Measurements from ENCODE around the gene SLU7.

Gene SLU7

DNA sequence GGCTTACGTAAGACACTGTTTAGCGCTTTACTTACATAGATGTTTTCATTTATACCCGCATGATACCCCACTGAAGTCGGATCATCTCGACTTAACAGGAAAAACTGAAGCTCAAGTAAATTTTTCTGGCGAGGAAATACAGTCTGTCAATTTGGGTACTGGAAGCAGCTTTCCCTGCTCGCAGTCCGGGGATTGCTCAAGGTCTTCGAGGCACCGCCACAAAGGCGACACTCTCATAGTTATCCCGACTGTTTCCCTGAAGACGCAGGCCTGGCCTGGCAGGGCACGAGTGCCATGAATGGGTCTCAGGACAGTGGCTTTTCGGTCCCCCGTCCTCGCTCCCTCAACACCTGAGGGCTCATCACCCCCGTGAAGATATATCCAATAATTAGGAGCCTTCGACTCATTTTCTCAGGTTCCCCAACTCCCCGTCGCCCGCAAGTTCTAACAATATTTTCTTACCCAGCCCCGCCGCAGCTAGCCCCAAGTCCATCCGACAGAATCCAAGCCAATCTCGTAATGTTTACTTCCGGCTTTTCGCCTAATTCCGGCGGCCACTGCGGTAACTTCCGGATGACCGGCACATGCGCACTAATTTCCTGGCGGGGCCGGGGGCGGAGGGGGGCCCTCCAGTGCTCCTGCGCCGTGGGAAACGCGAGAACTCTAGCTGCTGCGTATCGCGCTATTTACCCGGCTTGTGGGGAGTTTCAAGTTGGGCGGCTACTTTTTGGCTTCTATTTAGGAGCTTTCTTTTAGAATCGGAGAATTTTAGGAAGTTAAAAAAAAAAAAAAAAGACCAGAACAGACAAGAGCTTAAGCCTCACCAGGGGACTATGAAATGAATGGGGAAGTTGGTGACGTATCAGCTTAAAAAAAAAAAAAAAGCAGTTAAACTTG lies at the start of gene SLU7:
TSS of gene SLU7 (minus strand) at position 521 of the 897 bp plus-strand sequence. CDS start 3,787 bp downstream, outside the sequence.
- peak; percentile 95 for DNase-seq (ENCODE audit: low read depth)

DNA sequence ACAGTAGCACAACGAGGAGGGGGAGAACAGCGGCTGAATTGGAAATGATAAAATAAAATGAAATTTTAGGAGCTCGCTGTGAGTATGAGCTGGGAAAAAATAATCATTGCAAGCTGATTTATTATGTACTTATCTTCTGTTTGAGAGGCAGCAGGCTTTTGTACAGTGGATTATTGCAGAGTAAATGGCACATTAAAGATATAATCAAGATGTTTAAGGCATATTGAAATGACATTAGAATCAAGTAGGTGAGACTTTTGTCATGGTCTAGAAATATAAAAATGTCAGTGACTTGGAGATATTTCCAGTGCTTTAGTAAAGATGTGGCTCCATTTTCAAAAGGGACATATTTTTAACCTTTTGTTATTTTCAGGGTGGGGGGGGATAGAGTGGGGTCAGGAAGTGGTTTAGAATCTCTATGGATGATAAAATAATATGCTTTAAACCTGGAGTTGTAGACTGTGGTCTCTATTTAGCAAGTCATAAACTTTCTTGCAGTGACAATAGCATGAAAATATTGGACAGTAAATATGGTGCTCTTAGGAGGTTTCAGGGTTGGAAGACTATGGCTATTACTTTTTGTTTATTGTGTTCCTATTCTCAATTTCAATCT lies 49.6 kb upstream of the SLU7 start:
- DNase-seq (ENCODE audit: low read depth): no peak

DNA sequence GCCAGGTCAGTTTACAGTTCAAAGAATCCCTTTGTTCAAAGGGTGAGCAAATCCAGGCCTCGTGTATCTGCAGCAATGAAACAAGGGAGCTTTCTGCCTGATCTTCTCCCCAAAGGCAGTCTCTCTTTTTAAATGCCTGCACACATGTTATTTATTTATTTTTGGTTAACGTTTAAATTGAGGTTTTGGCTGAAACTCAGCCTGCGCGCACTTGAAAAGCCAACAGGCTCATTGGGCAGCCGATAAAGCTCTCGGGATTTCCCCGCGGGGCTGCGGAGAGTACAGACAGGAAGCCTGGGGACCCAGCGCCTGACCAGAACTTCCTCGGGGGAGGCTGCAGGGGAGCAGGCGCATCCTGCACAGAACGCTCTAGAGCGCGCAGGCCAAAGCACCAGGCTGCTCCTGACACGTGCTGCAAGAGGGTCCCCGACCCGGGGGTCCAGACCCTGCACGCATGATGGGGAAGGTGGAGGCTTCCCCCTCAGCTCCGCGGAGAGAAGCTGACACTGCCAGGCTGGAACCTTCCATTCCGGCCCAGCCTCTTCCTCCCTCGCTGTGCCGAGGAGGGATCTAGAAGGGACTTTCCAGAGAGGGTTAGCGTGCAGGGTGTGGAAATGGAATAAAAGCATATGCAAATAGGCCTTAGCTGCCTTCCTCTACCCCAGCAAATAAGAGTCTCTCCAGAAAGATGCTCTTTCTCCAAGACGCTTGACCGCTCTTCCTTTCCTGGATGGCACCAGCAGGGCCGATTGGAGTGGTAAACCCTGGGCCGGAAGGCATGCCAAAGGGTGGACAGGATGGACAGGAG lies 48.9 kb upstream of the SLU7 start:
- peak; percentile 85 for DNase-seq (ENCODE audit: low read depth)

DNA sequence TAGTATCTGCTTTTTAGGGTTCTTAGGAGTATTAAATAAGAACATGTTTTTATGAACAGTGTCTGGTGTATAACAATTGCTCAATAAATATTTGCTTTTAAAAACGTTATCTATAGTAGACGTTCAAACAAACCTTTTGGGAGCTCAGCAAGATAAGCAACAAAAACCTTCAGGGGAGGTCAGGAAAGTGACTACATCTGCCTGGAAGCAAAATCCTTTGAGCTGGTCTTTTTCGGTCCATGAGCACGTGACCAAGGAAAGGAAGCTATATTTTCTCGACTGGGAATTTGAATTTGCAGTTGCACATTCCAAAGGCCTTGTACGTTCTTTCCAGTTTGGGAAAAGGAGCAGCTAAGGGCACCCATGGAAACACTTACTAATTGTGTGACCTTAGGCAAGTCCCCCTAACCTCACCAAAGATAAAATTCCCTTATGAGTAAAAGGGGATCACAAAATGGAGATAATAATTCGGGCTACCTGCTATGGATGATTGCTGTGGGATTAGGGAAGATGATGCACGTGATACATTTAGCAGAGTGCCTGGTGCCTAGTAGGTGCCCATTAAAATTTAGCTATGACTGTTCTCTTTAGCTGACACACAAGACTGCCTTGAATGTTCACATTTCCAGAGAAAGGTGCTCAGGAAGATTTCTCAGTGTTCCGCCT lies 48.1 kb upstream of the SLU7 start:
- no peak for DNase-seq (ENCODE audit: low read depth)

- DNase-seq (ENCODE audit: low read depth): no peak
Measured at GRCh38 chr5:160466116-160466515, 47.2 kb upstream of the SLU7 start.

DNA sequence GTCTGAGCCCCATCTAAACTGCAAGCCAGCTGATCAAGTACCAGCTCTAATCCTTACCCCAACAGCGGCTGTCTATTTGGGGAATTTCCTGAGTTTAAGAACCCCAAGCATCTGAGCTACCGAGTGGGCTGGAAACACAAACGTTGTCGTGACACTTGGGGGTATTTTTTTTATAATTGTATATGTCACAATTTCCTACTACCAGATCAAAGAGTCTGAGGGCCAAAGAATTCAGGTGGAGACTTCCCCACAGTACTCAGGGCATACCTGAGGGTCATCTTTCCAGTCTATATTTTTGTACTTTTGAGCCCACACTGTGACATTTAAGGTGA lies 45.6 kb upstream of the SLU7 start:
- no peak for DNase-seq (ENCODE audit: low read depth)

DNA sequence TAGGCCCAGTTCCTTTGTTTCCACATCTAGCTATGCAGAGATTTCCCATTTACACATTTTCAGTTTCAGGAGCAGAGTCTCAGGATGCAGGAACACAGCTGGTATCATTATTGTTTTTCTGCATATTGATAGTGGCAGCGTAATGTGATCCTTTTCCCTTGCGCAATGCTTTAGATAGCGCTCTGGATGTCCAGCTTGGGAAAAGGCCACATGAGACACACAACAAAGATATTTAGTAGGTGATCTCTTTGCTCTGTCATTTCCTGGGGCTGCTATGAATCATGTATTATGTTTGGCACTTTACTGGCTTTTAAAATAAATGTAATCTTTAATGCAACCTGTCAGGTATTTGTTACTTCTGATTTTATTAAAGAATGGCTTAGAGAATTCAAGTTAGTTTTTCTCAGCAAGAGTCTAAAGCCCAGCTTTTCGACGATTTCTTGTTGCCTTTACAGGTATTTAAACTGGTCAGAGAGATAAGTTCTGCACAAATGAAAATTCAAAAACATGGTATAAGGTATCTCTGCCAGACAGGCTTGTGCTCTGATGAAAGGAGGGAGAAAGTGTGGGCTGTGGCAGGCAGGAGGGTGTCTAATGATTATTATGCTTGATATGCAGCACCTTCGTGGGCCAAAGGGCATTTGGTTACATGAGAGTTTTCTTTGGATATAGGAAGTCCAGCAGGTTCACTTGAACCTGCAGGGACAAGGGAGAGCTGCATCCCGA lies 45.0 kb upstream of the SLU7 start:
- peak; percentile 68 for DNase-seq (ENCODE audit: low read depth)

DNA sequence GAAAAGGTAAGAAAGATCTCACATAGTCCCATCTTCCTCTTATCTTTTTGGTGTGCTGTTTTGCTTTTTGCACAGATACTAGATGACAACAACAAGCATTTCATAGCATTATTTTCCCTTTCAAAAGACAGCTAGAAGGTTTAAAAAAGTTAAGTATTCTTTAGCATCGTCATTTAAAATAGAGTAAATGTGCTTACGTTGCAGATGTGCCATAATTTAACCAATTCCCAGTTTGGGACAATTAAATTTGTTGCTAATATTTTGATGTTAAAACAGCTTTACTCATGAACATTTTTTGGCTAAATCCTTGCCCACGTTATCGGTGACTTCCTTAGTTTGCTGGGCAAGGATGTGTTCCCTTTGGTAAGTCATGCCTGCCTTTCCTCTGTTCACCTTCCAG lies 44.3 kb upstream of the SLU7 start:
- no peak for DNase-seq (ENCODE audit: low read depth)

- DNase-seq (ENCODE audit: low read depth): no peak
Measured at GRCh38 chr5:160462167-160462566, 43.3 kb upstream of the SLU7 start.

DNA sequence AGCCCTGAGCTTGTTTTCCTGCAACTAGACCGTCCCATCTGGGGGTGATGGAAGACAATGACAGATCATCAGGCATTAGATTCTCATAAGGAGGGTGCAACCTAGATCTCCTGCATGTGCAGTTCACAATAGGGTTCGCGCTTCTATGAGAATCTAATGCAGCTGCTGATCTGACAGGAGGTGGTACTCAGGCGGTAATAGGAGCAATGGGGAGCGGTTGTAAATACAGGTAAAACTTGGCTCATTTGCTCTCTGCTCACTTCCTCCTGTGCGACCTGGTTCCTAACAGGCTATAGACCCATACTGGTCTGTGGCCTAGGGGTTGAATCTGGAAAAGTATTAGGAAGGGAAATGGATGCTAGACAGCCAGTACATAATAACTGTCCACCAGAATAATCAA lies 42.5 kb upstream of the SLU7 start:
- no peak for DNase-seq (ENCODE audit: low read depth)

DNA sequence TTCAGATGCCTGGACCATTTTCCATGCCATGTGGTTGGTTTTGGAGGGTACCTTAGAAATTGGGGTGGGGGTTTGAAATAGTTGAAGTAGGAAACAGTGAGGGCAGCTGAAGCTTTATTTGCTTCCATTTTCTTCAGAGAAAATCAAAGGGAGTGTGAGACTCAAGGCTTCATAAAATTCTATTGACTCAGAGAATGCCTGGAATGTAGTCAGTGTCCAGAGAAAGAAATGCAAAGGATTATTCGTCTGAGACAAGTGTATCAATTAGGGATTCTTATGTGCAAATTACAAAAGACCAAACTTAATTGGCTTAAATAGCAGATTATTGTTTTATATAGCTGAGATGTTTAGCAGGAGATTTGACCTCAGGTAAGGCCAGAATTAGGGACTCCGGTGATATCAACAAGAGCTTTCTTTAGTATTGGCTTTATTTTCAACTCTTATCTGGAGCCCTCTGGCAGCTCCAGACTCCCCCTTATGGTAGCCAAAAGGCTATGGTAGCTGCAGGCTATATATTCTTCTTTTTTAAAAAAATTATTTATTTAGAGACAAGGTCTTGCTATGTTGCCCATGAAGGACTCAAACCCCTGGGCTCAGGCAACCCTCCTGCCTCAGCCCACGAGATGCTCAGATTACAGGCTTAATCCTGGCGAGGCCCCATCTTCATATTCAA lies 41.6 kb upstream of the SLU7 start:
- no peak for DNase-seq (ENCODE audit: low read depth)

DNA sequence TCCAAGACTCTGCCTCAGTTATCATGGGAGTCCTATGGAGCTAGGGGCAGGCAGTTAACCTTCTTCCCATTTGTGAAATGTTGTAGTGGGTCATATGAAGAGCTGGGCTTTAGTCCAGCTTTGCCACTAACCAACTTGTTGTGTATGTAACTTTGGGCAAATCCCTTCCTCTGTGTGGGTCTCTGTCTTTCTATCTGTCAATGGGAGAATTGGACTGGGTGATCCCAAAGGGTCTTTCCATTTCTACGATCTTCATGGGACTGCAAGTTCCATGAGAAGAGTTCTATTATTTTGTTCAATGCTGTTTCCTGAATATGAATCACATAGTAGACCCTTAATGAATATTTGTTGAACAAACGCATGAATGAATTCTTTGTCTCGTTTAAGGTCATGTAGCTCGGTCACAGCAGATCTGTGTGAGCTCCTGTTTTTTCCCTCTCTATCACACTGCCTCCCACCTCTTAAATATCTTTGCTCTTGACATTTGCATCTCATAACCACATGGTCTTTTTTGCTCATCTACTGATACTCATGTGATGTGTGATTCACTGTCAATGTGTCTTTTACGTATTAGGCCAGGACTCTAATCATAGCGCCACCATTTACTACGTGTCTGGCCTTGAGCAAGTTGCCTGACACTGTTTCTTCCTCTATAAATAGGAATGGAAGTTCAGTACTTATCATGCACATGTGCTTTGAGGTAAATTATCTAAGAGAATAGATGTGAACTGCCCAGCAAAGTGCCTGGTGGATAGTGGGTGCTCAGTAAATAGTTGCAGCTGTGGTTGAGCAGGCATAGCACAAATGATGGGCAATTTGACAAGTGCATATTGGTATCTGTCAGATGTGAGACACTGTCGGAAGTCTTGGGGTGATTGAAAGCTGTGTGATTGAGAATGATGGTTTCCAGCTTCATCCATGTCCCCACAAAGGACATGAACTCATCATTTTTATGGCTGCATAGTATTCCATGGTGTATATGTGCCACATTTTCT lies 40.2 kb upstream of the SLU7 start:
- DNase-seq (ENCODE audit: low read depth): no peak

- DNase-seq (ENCODE audit: low read depth): no peak
Measured at GRCh38 chr5:160457252-160457651, 38.4 kb upstream of the SLU7 start.

DNA sequence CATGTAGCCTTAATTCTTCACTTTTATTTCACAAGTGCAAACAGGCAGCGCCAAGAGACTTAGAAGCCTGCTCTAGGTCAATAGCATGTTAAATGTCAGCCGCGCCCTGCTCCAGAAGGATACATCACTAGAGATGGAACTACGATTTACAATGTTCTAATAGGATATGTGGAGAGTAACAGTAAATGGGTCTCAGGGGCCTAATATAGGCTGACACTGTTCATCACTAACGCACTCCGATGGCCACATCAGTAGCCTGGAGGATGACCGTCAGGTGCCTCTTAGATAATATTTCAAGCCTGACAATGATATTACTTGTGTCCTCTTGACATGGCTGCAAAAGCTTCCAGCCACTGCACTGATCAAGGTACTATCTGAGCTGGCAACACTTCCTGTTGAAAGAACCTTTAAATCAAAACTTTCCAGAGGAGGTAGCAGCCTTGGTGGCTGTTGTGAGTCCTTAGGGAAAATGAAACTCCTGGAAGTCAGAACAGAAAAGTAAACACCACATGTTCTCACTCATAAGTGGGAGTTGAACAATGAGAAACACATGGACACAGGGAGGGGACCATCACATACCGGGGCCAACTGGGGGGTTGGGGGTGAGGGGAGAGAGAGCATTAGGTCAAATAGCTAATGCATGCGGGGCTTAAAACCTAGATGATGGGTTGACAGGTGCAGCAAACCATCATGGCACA lies 37.7 kb upstream of the SLU7 start:
- DNase-seq (ENCODE audit: low read depth): no peak

DNA sequence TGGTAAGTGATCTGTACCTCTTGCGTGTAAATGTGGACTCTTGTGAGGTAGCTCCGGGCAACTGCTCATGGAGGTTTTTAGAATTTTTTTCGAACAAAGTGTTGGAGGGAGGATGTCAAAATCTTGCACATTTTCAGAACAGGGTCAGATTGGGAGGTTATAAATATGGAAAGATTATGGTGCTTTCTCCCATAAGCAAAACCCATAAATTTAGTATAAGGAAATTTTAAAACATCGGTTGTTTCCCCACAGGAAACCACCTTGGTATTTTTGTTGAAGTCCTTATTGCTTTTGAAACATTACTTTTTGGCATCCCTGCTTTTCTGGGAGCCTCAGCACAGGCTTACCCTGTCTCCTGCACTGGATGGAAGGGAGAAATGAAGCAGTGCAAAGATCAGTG lies 36.7 kb upstream of the SLU7 start:
- no peak for DNase-seq (ENCODE audit: low read depth)

- no peak for DNase-seq (ENCODE audit: low read depth)
Measured at GRCh38 chr5:160453751-160454150, 34.9 kb upstream of the SLU7 start.

DNA sequence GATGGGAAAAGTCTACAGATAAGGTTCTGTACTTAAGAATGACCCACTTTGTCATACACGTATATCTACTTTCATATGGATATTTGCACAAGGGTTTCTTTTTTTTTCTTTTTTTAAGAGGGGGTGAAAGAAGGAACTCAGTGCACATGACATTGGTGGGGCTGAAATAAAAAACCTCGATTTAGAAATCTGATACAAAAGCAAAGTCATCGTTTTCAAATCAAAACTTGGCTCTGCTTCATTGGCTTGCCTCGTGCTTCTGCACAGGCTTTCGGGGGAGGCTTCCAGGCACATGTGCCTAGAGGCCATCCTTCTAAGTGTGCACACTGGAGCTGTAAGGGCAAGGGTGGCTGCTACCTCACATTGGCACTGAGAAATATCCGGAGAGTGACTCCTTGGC lies 33.9 kb upstream of the SLU7 start:
- DNase-seq (ENCODE audit: low read depth): no peak

GRCh38 chr5:160452036-160452435 lies 33.2 kb upstream of the SLU7 start:
- no peak for DNase-seq (ENCODE audit: low read depth)

DNA sequence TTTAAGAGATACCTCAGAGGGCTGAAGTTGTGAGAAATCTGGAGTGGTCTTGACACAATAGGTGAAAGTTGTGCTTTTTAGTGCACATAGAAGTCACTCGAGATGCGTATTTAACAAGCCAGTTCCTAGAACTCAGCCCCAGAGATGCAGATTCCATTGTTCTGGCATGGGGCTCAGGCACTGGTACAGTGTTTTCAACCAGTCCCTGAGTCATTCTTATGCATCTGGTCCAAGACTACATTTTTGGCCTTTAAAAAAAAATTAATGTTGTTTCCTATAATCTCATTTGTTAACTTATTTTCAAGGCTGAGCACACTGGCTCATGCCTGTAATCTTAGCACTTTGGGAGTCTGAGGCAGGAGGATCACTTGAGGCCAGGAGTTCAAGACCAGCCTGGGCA lies 32.4 kb upstream of the SLU7 start:
- peak; percentile 6 for DNase-seq (ENCODE audit: low read depth)
